Femur (tissue), 1 donor: ENCODE data around the gene ACTR2.
"Not testable (repeated sequence)": the region's sequence is repeated elsewhere in the genome, so short reads cannot be mapped to it uniquely, and the experiment has no call there.

Source experiments
- DNase-seq: peaks from one replicate; pipeline ENCODE4 v3.0.0-alpha.2; 2017

The ACTR2 gene

DNA sequence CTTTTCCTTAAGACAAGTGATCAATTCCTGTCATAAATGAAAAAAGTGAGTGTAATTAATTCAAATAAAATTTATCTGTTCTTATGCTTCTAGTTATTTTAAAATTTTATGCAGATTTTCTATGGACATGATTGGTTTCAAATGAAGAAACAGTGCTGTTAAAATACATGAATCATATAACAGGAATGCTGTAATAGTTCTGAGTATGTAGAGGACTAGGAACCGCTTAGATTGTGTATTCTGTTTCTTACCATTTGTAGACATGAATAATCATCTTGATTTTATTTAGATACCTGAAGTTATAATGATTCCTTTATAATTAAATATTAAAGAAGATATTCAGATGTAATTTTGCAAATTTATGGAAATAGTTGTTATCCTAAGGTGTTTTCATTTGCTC is 3.5 kb downstream of the ACTR2 start:
- no peak for DNase-seq

DNA sequence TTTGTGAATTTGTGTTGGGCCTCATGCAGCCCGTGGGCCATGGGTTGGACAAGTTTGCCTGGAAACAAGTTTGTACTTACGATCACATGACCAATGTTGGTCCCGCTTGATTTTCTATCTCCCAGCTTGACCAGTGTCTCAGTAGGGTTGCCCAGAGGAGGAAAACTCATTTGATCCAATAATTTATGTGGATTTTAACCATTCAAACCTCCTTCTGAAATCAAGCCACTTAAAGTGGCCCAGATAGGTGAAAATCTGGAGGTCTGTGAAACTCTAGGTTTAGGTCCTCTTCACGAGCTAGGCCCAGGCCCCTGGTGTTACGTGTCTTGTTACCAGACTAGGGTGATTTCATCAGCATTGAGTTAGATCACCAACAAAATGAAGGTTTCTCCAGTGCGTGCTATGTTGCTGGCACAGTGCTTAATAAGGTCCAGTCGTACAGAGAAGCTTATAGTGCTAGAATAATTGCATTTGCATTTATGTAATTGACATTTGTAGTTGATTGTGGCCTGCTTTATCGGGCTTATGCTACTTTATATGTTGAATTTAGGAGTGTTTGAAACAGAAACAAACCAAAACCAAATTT is 4.4 kb downstream of the ACTR2 start:
- DNase-seq = no peak

DNA sequence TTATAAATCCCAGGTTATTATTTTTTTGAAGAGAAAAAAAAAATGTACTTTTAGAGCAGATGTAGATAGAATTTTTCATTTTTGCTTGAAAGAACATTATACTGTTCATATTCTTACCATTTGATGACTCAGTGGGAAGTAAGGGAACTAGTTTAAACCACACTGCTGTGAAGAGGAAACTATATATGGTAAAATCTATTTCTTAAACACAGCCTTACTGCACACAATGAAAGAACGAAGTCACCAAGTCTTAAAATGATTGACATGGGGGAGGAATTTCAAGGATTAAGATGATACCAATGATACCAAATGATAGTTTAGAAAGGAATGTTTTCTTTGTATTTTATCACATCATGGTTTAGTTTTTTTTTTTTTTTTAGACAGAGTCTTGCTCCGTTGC is 5.0 kb downstream of the ACTR2 start:
- DNase-seq = no peak

DNA sequence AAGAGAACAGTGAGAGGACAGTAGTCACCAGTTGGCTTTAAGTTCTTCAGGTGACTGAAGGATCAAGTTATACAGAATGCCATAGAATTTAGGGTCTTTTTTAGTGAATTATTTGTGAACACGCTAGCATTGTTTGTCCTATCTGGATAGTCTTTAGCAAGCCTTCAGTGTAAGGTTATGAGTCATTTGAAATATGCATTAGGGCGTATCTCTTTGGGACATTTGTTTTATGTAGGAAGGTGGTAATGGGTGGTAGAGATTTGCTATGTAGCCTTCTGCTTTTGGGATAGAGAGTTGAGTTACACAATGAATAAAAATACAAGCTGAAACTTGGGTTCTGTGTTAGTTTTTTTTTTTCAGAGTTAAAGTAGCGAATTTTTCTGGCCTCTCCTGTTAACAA is 13.0 kb downstream of the ACTR2 start:
- no peak for DNase-seq

DNA sequence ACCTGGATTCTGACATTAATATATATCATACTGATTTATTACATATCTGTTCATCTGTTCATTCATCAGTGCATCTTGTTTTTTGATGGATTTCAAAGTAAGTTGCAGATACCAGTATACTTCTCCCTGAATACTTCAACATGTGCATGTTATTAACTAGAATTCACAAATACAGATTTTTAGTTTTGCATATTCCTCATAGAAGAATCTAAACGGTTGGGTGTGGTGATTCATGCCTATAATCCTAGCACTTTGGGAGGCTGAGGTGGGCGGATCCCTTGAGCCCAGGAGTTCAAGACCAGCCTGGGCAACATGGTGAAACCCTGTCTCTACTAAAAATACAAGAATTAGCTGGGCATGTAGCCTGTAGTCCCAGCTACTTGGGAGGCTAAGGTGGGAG is 16.8 kb downstream of the ACTR2 start:
- not testable (repeated sequence) for DNase-seq

DNA sequence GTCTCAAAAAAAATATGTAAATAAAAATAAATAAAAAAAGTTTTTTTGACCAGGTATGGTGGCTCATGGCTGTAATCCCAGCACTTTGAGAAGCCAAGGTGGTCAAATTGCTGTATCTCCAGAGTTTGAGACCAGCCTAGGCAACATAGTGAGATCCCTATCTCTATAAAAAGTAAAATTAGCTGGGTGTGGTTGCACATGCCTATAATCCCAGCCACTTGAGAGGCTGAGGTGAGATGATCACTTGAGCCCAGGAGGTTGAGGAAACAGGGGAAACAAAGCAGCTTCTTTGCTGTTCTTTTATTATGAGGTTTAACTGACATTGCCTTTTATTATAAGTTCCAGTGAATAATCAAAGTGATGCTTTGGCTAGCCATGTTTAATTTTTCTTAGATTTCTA is 25.0 kb downstream of the ACTR2 start:
- DNase-seq = no peak

DNA sequence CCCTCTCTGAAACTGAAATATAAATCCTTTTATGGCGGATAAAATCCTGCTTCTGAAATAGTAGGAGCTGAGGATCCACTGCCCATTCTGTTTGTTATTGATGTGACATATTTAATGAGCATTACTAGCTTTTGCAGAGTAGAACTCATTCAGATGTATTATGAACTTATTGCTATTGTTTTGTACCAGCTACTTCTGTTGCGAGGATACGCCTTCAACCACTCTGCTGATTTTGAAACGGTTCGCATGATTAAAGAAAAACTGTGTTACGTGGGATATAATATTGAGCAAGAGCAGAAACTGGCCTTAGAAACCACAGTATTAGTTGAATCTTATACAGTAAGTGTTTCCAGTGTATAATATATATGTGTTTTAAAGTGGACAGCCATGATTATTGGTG is 27.7 kb downstream of the ACTR2 start:
- no peak for DNase-seq

DNA sequence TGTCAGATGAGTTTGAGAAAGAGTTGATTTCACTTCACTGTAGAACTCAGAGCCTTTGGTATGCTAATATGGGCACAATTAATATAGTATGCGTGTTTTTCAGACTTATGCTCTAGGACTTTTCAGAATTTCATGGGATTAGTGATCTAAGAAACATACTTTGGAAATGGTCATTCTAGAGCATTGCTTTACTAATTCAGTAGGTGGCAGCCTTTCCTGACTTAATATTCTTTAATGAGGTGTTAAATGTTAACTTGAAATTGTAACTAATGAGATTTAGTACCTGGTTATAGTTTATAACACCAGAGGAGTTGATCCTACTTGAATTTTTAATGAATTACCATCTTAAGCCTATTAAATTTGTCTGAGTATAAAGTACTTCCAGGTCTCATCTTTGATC is 28.4 kb downstream of the ACTR2 start:
- DNase-seq = no peak

DNA sequence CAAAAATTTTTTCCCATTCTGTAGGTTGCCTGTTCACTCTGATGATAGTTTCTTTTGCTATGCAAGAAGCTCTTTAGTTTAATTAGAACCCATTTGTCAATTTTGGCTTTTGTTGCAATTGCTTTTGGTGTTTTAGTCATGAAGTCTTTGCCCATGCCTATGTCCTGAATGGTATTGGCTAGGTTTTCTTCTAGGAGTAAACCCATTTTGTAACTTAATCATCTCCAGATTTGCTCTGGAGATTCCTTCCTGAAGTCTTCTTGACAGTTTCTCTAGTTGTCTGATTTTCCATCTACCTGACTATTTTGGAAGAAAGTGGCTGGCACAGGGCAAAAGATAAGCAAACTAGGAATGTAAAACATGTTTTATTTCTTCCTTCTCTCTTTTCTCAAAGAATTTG is 30.2 kb downstream of the ACTR2 start:
- not testable (repeated sequence) for DNase-seq

DNA sequence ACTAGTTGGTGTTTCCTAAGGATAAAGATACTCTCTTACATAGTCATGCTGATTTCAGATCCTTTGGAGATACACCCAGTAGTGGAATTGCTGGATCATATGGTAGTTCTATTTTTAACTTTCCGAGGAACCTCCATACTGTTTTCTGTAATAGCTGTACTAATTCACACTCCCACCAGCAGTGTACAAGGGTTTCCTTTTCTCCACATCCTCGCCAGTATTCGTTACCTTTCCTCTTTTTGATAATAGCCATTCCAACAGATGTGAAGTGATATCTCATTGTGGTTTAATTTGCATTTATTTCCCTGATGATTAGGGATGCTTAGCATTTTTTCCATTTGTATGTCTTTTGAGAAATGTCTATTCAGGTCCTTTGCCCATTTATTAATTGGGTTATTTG is 34.0 kb downstream of the ACTR2 start:
- no peak for DNase-seq

DNA sequence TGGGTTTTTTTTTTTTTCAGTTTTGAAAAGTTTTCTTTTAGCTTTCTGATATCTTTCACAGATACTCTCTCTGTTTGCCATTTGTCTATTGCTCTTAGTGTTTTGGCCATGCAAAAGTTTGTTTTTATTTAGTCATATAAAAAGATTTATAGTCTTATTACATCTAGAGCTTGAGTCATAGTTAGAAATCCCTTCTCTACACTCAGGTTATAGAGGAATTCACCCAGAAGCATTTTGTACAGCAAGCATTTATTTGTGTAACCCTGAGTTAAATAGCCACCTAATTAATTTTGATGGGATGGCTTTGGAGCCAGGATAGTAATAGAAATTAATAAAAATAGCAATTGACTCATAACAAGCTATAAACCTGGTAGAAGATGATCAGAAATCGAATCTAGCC is 35.6 kb downstream of the ACTR2 start:
- no peak for DNase-seq

DNA sequence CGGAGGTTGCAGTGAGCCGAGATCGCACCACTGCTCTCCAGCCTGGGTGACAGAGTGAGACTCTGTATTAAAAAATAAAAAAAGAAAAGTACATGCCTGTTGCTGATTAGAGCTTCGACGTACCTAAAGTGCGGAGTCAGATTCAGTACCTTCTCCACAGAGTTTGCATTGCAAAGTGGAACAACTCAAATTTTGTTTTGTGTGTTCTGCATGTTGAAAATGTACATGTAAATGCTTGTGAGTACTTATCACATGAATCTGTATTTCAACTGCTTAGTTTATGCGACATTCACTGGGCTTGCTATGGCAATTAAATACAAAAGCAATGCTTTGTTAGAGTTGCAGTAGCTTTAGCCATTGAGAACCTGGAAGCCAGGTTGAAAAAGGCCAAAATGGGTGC is 36.4 kb downstream of the ACTR2 start:
- no peak for DNase-seq

DNA sequence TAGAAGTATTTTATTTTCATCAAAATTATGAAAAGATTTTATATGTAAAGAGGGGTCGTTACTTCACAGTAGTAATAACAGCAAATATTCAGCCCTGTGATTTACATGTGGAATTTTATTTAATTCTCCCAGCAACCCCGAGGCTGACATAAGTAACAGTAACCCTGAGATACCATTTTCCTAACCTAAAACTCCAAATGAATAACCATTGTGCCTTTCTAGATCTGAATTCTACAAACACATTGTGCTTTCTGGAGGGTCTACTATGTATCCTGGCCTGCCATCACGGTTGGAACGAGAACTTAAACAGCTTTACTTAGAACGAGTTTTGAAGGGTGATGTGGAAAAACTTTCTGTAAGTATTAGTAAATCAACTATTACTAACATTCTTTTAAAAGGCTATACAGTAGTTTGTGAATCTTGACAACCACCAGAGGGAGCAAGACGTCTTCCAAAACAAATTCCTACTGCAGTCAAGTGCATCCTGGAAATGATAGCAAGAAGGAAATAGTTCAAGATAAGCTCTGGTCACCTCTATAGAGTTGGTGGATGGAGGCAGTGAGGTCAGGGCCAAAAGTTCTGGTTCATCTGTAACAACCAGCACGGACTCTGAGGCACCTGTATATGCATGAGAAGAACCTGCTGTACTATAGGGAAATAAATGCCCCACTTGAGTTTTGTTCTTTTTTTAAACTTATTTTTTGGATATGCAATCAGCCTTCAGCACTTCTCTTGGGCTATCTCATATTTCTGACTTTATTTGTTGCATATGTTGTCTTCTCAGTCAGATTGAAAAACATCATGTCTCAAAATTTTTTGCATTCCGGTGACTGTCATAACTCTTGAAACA is 37.4 kb downstream of the ACTR2 start:
- DNase-seq = peak; percentile 35

DNA sequence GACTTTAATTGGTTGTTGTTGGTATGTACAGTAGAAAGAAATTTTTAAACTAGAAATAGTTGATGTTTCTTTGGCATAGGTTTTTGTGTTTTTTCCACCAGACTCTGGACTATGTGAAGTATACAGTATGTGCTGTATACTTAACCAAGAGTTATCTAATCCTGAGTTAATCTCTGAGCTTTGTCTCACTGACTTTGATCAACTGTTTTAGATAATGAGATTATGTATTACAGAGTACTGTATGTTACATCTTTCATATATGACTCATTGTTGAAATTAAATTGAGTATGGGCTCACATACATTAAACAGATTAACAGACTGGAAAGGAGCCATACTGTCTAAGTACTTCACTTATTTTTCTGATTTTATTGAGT is 38.0 kb downstream of the ACTR2 start:
- no peak for DNase-seq

DNA sequence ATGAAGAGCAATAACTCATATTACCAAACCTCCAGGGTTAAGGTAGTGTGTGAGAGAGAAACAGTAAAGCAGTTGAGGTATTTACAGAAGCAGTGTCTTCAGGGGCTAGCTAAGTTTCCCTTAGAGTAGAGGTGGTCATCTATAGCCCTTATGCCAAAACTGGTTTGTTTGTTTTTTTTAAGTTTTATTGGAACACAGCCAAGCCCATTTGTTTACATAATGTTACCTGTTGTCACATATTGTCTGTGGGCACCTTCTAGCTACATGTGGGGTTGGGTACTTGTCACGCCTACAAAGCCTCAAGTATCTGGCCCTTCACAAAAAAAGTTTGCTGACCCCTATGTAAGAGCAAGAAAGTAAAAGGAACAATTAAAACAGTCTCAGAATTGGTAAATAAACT is 39.4 kb downstream of the ACTR2 start:
- DNase-seq = no peak

DNA sequence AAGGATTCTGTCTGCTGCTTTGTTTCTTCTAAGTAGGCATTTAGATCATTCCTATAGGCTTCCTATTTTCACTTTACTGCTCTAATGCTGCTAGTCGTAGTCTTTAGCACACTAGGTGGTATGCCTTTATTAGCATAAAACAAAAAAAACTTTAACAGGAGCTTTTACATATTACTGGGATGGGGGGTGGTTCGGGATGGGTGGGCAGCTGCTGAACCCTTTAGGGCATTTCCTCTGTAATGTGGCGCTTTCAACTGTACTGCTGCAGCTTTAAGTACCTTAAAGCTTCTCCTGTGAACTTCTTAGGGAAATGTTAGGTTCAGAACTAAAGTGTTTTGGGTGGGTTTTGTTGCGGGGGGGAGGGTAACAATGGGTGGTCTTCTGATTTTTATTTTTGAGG is 41.3 kb downstream of the ACTR2 start:
- no peak for DNase-seq

DNA sequence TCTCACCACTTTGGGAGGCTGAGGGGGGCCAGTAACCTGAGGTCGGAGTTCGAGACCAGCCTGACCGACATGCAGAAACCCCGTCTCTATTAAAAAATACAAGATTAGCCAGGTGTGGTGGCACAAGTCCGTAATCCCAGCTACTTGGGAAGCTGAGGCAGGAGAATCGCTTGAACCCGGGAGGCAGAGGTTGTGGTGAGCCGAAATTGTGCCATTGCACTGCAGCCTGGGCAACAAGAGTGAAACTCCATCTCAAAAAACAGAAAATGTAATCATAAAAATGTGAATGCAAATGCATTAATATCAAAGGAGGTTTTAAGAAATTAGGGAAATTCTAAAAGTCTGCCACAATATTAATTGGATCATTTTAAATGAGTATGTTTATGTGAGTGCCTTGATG is 45.7 kb downstream of the ACTR2 start:
- DNase-seq = no peak

DNA sequence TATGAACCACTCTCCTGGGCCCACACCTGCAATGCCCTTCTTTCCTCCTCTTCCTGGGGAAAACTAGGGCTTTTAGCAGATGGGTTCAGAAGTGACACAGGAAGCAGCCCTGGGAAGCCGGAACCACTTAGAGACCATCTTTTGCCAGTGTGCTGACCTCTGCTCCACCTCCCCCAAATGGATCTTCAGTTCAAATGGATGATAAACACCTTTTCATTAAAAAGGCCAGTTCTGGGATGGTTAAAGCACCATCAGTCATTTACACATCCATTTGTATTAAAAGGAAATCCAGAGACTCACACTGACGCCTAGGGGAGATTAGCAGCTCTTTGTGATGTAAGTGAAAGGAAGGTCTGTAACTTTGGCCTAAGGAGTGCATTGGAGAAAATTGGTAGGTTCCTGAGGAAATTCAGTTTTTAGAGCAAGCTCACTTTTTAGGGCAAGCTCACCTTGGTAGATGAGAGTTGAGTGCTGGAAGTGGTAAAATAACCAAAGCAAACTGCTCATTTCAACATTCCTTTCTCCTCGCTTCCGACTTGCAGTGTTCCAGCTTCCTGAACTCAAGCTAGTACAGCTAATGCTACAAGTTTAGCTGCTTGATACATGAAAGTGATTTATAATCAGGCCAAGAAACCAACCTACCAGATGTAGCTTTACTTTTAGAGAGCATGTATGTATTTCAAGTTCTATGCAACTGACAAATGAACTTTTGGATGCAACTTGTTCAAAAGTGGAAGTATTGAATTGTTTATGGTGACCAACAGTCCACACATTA is 47.7 kb downstream of the ACTR2 start:
- no peak for DNase-seq

DNA sequence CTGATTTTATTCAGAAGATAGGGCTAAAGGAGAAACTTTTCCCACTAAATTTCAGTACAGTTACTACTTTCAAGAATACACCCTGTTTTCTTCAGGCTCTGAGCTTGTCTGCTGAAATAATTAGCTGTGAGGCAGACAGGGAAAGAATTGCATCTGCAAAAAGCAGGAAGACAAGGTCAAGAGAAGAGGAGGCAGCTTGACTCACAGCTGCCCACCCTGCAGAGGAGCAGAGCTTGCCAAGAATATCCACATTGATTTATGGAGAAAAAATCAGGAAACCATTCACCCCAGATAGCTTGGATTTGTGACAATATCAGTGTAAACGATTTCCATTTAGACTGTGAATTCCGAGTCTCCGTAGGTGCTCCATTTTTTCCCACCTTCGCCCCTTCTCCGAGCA is 49.0 kb downstream of the ACTR2 start:
- DNase-seq = no peak

DNA sequence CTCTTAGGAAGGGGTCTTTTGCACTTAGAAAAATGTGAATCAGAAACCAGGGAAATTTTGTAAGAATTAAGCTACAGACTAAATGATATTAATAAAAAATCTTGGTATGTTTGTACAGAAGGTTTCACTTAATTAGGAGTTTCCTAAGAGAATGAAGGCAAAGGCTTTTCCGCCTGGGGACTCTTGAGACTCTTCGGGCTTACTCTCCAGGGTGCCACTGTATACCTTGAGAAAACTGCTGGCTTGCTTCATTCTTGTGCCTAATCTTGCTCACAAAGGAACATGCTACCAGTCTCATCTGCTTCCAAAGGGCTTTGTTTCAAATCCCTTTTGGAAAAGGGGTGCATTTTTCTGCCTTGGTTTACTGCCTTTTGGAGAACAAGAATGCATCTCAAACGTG is 49.5 kb downstream of the ACTR2 start:
- DNase-seq = no peak

DNA sequence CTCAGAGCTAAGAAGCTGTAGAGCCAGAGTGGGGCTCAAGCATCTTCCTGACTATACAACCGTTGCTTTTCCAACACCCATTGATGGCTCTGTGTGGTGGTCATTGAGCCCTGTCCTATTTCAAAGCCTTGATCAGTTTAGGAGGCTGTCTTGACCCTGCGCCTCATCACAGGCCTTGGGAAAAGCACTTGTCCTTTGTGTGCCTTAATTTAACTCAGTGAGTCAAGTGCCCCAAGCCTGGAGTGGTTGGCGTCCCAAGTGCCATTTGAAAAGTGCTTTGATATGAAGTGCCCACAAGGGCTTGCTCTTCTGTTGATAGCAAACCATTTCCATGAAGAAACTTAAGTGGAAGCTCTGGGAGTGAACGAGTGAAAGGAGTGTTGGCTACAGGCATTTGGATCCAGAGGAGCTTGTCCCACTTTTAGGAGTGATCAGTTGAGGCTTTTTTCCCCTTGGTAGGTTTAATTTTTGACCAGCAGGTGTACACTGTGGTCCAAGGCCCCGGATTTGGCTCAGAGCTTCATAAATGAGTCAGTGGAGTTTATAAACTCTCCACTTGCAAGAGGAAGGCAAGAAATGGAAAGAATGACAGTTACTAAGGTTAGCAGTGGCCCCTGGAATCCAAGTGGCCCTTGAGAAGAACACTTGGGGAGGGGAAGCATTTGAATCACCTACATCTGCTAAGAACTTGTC is 50.3 kb downstream of the ACTR2 start:
- no peak for DNase-seq

DNA sequence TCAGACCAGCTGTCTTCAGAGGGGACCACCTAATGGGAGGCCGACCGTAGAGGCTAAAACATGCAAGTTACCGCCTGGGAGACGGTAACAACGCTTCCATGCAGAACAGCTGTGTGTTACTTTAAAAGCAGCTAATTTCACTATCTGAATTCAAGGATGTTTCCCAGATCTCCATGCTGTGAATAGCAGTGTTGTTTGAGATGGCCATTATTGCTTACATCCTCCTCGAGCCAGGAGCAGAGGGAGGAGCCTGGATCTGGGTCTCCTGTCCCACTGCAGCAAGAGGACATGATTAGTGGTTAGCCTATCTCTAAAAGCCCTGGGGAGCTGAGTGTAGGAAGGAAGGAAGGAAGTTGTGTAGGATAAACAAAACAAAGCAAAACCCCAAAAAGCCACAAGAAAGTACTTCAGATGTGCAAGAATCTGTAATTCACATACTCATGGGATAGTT is 50.9 kb downstream of the ACTR2 start:
- peak; percentile 60 for DNase-seq

DNA sequence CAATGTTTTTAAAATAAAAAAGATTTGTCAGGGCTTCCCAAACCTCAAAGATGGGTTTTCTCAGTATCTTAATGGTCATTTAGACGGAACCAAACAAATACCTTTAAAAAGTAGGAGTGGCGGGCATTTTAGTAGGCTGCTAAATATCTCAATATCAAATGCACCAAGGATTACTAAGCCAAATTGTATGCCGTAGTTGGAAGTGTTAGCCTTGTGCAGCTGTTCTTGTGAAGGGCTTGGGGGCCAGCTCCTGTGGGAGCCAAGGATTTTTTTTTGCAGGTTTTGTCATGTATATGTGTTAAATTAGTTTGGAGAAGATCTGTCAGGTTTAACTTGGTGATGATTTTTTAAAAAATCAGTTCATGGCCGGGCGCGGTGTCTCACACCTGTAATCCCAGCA is 52.1 kb downstream of the ACTR2 start:
- DNase-seq = no peak
